Measurements from ENCODE around the gene SLC66A2. TPM values are rescaled to one million over a fixed set of nuclear protein-coding genes. Genes with fewer than 3 reads are reported as not detected.

SLC66A2 gene
- total RNA-seq, 1 experiment from 2014 or later, result 13.0 TPM

DNA sequence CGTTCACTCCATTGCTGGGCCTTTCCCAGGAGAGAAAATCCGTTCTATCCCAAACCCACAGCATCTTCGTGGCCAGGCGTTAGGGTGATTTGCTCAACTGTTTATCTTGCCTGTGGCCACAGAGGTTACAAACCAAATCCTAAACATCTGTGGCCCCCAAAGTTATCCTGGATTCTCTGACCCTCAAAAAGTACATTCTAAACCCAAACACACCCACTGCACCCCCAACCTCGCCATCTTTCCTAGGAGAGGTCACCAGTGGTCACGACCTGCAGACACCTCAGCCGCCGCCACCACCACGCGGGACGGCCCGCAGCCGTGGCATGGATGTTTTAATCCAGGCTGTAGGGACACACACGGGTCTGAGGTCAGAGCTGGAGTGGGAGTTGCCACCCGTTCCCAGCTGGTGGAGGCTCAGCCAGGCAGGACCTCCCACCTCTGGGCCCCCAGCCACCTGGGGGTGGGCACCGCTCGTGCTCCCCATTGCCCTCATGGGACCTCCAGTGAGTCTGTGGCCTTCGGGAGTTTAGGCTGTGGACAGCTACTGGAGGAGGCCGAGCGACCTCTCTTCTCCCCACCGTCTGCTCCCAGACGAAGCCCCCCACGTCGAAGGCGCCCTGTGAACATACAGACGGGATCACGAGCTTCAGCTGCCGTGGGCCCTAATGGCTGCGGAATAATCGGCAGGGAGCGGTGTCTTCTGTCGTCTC is 81.7 kb downstream of the SLC66A2 start:
- no peak for TF ChIP-seq CTCF (conservative IDR thresholded peaks at IDR 0.05)
- no peak overlapping the region for H2BK20ac ChIP-seq (ENCODE audit: low read depth, low read length, poor library complexity, severe bottlenecking)
- no peak overlapping the region for H2BK5ac ChIP-seq (ENCODE audit: insufficient read length, low read length)
- no CpG with 5 or more reads among the region's 32 CpGs for WGBS (ENCODE audit: extremely low coverage, insufficient read length, low lambda C conversion rate)
- no peaks in the 10 kb centered on the region for H3K79me2 ChIP-seq (ENCODE audit: insufficient read depth, low read length)
- H4K5ac ChIP-seq (ENCODE audit: insufficient read length, low read depth, low read length), result no peak overlapping the region
- no peaks in the 10 kb centered on the region for H3K9me3 Mint-ChIP-seq
- no peak overlapping the region for H3K4ac ChIP-seq (ENCODE audit: low read depth, low read length)
- no peaks in the 10 kb centered on the region; the same call in 1 of the 2 replicates for H3K27me3 Mint-ChIP-seq (ENCODE audit: low read depth)
- H3K23ac ChIP-seq (ENCODE audit: insufficient read length, low read depth, low read length), result no peak overlapping the region
- H3K27ac Mint-ChIP-seq, result peak overlapping the region in 1 of 3 experiments; percentile 61; a peak in 1 of 7 replicates
- no peak overlapping the region for H2BK12ac ChIP-seq (ENCODE audit: insufficient read length, low read depth, low read length)
- H3K27ac ChIP-seq (ENCODE audit: insufficient read length, low read depth, low read length), result no peak overlapping the region
- no peaks in the 10 kb centered on the region for H3K27me3 ChIP-seq (ENCODE audit: insufficient read depth, low read length)
- no peaks in the 10 kb centered on the region for H3K23me2 ChIP-seq (ENCODE audit: insufficient read length, low read depth, low read length, poor library complexity, severe bottlenecking)
- no peak overlapping the region for H3K4me2 ChIP-seq (ENCODE audit: insufficient read depth, insufficient read length, low read length)
- H4K8ac ChIP-seq (replicated peaks; ENCODE audit: insufficient read length, low read depth, low read length), result no peak overlapping the region
- peaks cover 0 to 9% of the 10 kb centered on the region in 2 experiments; a peak in 2 of 4 replicates for H3K4me1 Mint-ChIP-seq
- H2BK15ac ChIP-seq (ENCODE audit: low read depth, low read length), result no peak overlapping the region
- H4K91ac ChIP-seq (ENCODE audit: insufficient read length, low read depth, low read length), result no peak overlapping the region
- no peak overlapping the region for H3K4me3 Mint-ChIP-seq
- no peak overlapping the region for H3K14ac ChIP-seq (ENCODE audit: insufficient read depth, low read length)
- H2BK120ac ChIP-seq (ENCODE audit: low read depth, low read length, poor library complexity, severe bottlenecking), result no peak overlapping the region
- H3K79me1 ChIP-seq (ENCODE audit: insufficient read depth, low read depth, low read length, poor library complexity, severe bottlenecking), result no peaks in the 10 kb centered on the region
- no peaks in the 10 kb centered on the region for H3K4me1 ChIP-seq (ENCODE audit: insufficient read depth, low read length)
- H3K18ac ChIP-seq (ENCODE audit: insufficient read length, low read depth, low read length), result no peak overlapping the region
- no peaks in the 10 kb centered on the region for H4K20me1 ChIP-seq (ENCODE audit: control insufficient read depth, insufficient read depth, insufficient read length)
- DNase-seq, result no peak
- H3K56ac ChIP-seq (ENCODE audit: insufficient read length, low read depth, low read length), result no peak overlapping the region
- H3T11ph ChIP-seq (ENCODE audit: low read length), result no peak overlapping the region
- no peaks in the 10 kb centered on the region for H3K36me3 Mint-ChIP-seq (ENCODE audit: insufficient read depth in 1 of 3, low read depth in 3 of 3)
- H2AFZ ChIP-seq (ENCODE audit: low read length), result no peak overlapping the region
- no peak overlapping the region for H2AK5ac ChIP-seq (ENCODE audit: insufficient read length, low read length)
- H3K9ac ChIP-seq (ENCODE audit: extremely low read depth, insufficient read length, low read length), result no peak overlapping the region
- H3K9me3 ChIP-seq (ENCODE audit: control insufficient read depth, low read depth, low read length), result no peaks in the 10 kb centered on the region
